HEK293 (cell line): ENCODE measurements around the gene CKM.

Experiments used
- CTCF ChIA-PET: fragments of 350-600 bp; formaldehyde crosslinking; extraction: SDS; loops from one replicate; lab custom pipeline; 2021; ENCODE audit warnings: antibody characterized with exemption; lab: Yijun Ruan, JAX
- POLR2A ChIA-PET: fragments of 300-600 bp; formaldehyde crosslinking; extraction: SDS; loops from one replicate; lab custom pipeline; 2020; ENCODE audit warnings: antibody characterized with exemption, inconsistent platforms; lab: Yijun Ruan, JAX
- H3K27ac ChIP-seq: fragments of 200-500 bp; sonication (Bioruptor generic); 2 replicates; pipeline ENCODE4 v1.5.1; 2014; ENCODE audit warnings: low read depth, low read length, control low read depth, inconsistent platforms; ENCODE audit errors: extremely low read depth
- H3K36me3 ChIP-seq, 2 experiments: fragments of 200-500 bp in 1 of 2; sonication (Bioruptor generic) in 1 of 2; 1 replicate in 1 of 2; 2 replicates in 1 of 2; pipeline ENCODE4 v1.5.1; 2014 to 2017; ENCODE audit warnings: inconsistent platforms in 2 of 2, low read length in 2 of 2; ENCODE audit not compliant: control insufficient read depth in 2 of 2, insufficient read depth in 1 of 2
- H3K4me1 ChIP-seq: fragments of 200-500 bp; sonication (Bioruptor generic); 2 replicates; pipeline ENCODE4 v1.5.1; 2014; ENCODE audit warnings: mild to moderate bottlenecking, low read length, inconsistent platforms; ENCODE audit not compliant: control insufficient read depth, insufficient read depth
- H3K4me3 ChIP-seq: 2 replicates; pipeline ENCODE4 v1.5.1; 2011; ENCODE audit warnings: low read depth, mild to moderate bottlenecking, control low read depth, low read length, moderate library complexity
- H3K9me3 ChIP-seq: fragments of 200-500 bp; sonication (Bioruptor generic); 2 replicates; pipeline ENCODE4 v1.5.1; 2014; ENCODE audit warnings: low read depth, low read length, inconsistent platforms; ENCODE audit not compliant: control insufficient read depth, insufficient read depth
- HOXC10 ChIP-seq: sonication (generic); formaldehyde crosslinking; IDR thresholded peaks from 2 replicates; pipeline ENCODE4 v1.8.1; 2023; ENCODE audit warnings: mild to moderate bottlenecking, missing genetic modification reagents
- HOXD13 ChIP-seq: sonication (generic); formaldehyde crosslinking; IDR thresholded peaks from 2 replicates; pipeline ENCODE4 v1.8.0; 2022; ENCODE audit warnings: missing genetic modification reagents, borderline replicate concordance
- INSM2 ChIP-seq: fragments of 450-650 bp; formaldehyde crosslinking; IDR thresholded peaks from 2 replicates; pipeline ENCODE4 v1.5.1; 2016; ENCODE audit warnings: missing biosample characterization, missing genetic modification characterization
- MZF1 ChIP-seq: fragments of 450-650 bp; formaldehyde crosslinking; IDR thresholded peaks from 2 replicates; pipeline ENCODE4 v1.5.1; 2017; ENCODE audit warnings: missing biosample characterization, missing genetic modification characterization, borderline replicate concordance
- SALL2 ChIP-seq: fragments of 450-650 bp; formaldehyde crosslinking; IDR thresholded peaks from 2 replicates; pipeline ENCODE4 v1.5.0; 2017; ENCODE audit warnings: missing biosample characterization, mild to moderate bottlenecking, missing genetic modification characterization, borderline replicate concordance
- ZFP3 ChIP-seq: fragments of 450-650 bp; formaldehyde crosslinking; IDR thresholded peaks from 2 replicates; pipeline ENCODE4 v1.5.1; 2016; ENCODE audit warnings: low read depth, missing biosample characterization, missing genetic modification characterization
- ZNF146 ChIP-seq: fragments of 450-650 bp; formaldehyde crosslinking; IDR thresholded peaks from 2 replicates; pipeline ENCODE4 v1.5.1; 2016; ENCODE audit warnings: missing biosample characterization, missing genetic modification characterization
- ZNF169 ChIP-seq: fragments of 450-650 bp; formaldehyde crosslinking; IDR thresholded peaks from 2 replicates; pipeline ENCODE4 v1.5.1; 2016; ENCODE audit warnings: missing biosample characterization, missing genetic modification characterization
- ZNF280D ChIP-seq: fragments of 450-650 bp; formaldehyde crosslinking; IDR thresholded peaks from 2 replicates; pipeline ENCODE4 v1.5.1; 2016; ENCODE audit warnings: missing biosample characterization, missing genetic modification characterization
- ZNF324 ChIP-seq: fragments of 450-650 bp; formaldehyde crosslinking; IDR thresholded peaks from 2 replicates; pipeline ENCODE4 v1.5.1; 2016; ENCODE audit warnings: missing biosample characterization, missing genetic modification characterization
- ZNF362 ChIP-seq: fragments of 450-650 bp; formaldehyde crosslinking; IDR thresholded peaks from 2 replicates; pipeline ENCODE4 v1.5.1; 2016; ENCODE audit warnings: missing biosample characterization, missing genetic modification characterization
- ZNF48 ChIP-seq: fragments of 450-650 bp; formaldehyde crosslinking; IDR thresholded peaks from 2 replicates; pipeline ENCODE4 v1.5.1; 2016; ENCODE audit warnings: missing biosample characterization, missing genetic modification characterization
- ZNF510 ChIP-seq: fragments of 450-650 bp; formaldehyde crosslinking; IDR thresholded peaks from 2 replicates; pipeline ENCODE4 v1.5.1; 2018; ENCODE audit warnings: mild to moderate bottlenecking, missing genetic modification characterization, missing biosample characterization; ENCODE audit not compliant: insufficient replicate concordance
- ZNF518A ChIP-seq: fragments of 450-650 bp; formaldehyde crosslinking; conservative IDR thresholded peaks from 2 replicates; pipeline ENCODE4 v1.5.1; 2016; ENCODE audit warnings: low read depth, missing biosample characterization, missing genetic modification characterization
- ZNF629 ChIP-seq: fragments of 450-650 bp; formaldehyde crosslinking; IDR thresholded peaks from 2 replicates; pipeline ENCODE4 v1.5.1; 2017; ENCODE audit warnings: missing biosample characterization, missing genetic modification characterization
- ZNF692 ChIP-seq: fragments of 450-650 bp; formaldehyde crosslinking; IDR thresholded peaks from 2 replicates; pipeline ENCODE4 v1.5.1; 2016; ENCODE audit warnings: missing biosample characterization, missing genetic modification characterization
- ZSCAN4 ChIP-seq: fragments of 450-650 bp; formaldehyde crosslinking; IDR thresholded peaks from 2 replicates; pipeline ENCODE4 v1.5.1; 2017; ENCODE audit warnings: missing biosample characterization, missing genetic modification characterization

The CKM gene

GRCh38 chr19:45303269-45304060 lies 19.2 kb downstream of the CKM start:
- Histone ChIP-seq H3K9me3 (no peaks in the 10 kb centered on the region), H3K4me1 (no peaks in the 10 kb centered on the region)
- TF ChIP-seq ZNF510 (no peak), ZFP3 (tag by site-specific recombination) (peak; percentile 85)
- TF ChIP-seq, all 188 proteins: peak for 1
- ChIA-PET CTCF (interaction anchor here (0.5 kb wide), 1 partner anchor 211 kb away, joined by 3 read pairs; no protein-coding TSS in a partner anchor), POLR2A (interaction anchor here (1.0 kb wide), 1 partner anchor 264 kb away, joined by 4 read pairs; no protein-coding TSS in a partner anchor)
- H3K27ac ChIP-seq, result no peak overlapping the region
- peaks cover 13 to 29% of the 10 kb centered on the region in 2 experiments; a peak in 2 of 3 replicates for H3K36me3 ChIP-seq
- no peak overlapping the region for H3K4me3 ChIP-seq

- Histone ChIP-seq H3K4me1 (no peaks in the 10 kb centered on the region), H3K9me3 (no peaks in the 10 kb centered on the region), H3K36me3 (peaks cover 14 to 37% of the 10 kb centered on the region in 2 experiments; a peak in 2 of 3 replicates), H3K4me3 (no peak overlapping the region), H3K27ac (no peak overlapping the region)
- CTCF ChIA-PET, result no interaction called here
- POLR2A ChIA-PET, result no interaction called here
- TF ChIP-seq ZNF362 (tag by site-specific recombination), result no peak
- TF ChIP-seq ZNF692 (tag by site-specific recombination), result no peak
- TF ChIP-seq ZNF280D (tag by site-specific recombination), result no peak
- no peak for TF ChIP-seq ZNF518A (tag by site-specific recombination)
- TF ChIP-seq ZNF146 (tag by site-specific recombination), result no peak
- no peak for TF ChIP-seq SALL2 (tag by site-specific recombination)
- no peak for TF ChIP-seq ZNF48
- no peak for TF ChIP-seq ZNF169
- TF ChIP-seq ZSCAN4 (tag by site-specific recombination), result no peak
- TF ChIP-seq ZNF324 (tag by site-specific recombination), result no peak
- no peak for TF ChIP-seq ZNF629 (tag by site-specific recombination)
- no peak for TF ChIP-seq MZF1 (tag by site-specific recombination)
- no peak for TF ChIP-seq HOXD13 (CRISPR knock-in tag)
- no peak for TF ChIP-seq HOXC10 (CRISPR knock-in tag)
- TF ChIP-seq INSM2 (tag by site-specific recombination), result no peak
Measured at GRCh38 chr19:45302416-45302815, 20.3 kb downstream of the CKM start.
